ENCODE results near the gene KRT76.

Gene KRT76

DNA sequence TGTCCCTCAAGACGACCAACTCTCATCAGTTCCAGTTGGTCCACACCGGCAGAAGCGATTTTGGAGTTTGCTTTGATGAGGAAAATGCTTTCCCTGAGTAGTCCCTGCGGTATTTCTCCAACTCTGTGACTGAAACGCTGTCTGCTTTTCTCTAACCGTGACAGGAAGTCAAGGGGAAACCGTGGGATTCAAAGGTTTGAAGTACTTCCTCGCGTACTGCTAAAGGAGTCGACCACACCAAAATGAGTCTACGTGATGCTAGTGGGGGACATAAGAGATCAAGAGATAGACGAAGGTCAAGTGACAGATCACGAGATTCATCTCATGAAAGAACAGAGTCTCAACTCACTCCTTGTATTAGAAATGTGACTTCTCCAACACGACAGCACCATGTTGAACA is 28.6 kb downstream of the KRT76 start:
- no peaks in the 10 kb centered on the region for H3K36me3 ChIP-seq (replicated peaks; ENCODE audit: low read depth, low read length)
- TF ChIP-seq, protein P1, sequence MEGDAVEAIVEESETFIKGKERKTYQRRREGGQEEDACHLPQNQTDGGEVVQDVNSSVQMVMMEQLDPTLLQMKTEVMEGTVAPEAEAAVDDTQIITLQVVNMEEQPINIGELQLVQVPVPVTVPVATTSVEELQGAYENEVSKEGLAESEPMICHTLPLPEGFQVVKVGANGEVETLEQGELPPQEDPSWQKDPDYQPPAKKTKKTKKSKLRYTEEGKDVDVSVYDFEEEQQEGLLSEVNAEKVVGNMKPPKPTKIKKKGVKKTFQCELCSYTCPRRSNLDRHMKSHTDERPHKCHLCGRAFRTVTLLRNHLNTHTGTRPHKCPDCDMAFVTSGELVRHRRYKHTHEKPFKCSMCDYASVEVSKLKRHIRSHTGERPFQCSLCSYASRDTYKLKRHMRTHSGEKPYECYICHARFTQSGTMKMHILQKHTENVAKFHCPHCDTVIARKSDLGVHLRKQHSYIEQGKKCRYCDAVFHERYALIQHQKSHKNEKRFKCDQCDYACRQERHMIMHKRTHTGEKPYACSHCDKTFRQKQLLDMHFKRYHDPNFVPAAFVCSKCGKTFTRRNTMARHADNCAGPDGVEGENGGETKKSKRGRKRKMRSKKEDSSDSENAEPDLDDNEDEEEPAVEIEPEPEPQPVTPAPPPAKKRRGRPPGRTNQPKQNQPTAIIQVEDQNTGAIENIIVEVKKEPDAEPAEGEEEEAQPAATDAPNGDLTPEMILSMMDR (IDR thresholded peaks at IDR 0.05; ENCODE audit: low read depth, low read length) = no peak
- TF ChIP-seq EZH2phosphoT487 (IDR thresholded peaks at IDR 0.05; ENCODE audit: low read depth) = no peak
- H3K9me3 ChIP-seq (ENCODE audit: insufficient read depth, low read length) = no peaks in the 10 kb centered on the region
- H3K27ac ChIP-seq (ENCODE audit: low read length) = no peak overlapping the region
- no peak overlapping the region for H3K4me3 ChIP-seq (ENCODE audit: low read length)
- H3K9ac ChIP-seq (ENCODE audit: low read length) = no peak overlapping the region
- no peaks in the 10 kb centered on the region for H4K20me1 ChIP-seq (ENCODE audit: insufficient read depth, low read length)
- H3K4me2 ChIP-seq (ENCODE audit: low read length) = no peak overlapping the region
- no peaks in the 10 kb centered on the region for H3K79me2 ChIP-seq (ENCODE audit: low read length)
- peaks cover 17% of the 10 kb centered on the region for H3K27me3 ChIP-seq (ENCODE audit: low read depth, low read length)
- no peak overlapping the region for H2AFZ ChIP-seq (ENCODE audit: low read depth, low read length)
- no peaks in the 10 kb centered on the region for H3K4me1 ChIP-seq (ENCODE audit: low read length)

DNA sequence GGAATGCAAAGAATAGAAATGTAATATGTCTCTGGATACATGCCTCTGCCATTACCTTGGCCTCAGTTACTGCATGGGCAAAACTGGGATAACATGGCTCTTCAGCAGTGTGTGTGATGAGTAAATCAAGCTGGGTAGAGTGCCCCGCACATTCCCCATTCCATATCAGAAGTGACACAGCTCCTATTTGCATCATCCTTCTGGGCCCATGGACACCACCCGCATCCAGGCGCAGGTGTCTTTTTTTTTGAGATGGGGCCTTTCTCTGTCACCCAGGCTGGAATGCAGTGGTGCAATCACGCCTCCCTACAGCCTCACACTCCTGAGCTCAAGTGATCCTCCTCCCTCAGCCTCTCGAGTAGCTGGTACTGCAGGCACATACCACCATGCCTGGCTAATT is 31.6 kb downstream of the KRT76 start:
- Histone ChIP-seq H3K4me1 (ENCODE audit: low read length) (no peaks in the 10 kb centered on the region), H3K9ac (ENCODE audit: low read length) (no peak overlapping the region), H3K27ac (ENCODE audit: low read length) (no peak overlapping the region), H3K9me3 (ENCODE audit: insufficient read depth, low read length) (no peaks in the 10 kb centered on the region), H3K79me2 (ENCODE audit: low read length) (no peaks in the 10 kb centered on the region), H4K20me1 (ENCODE audit: insufficient read depth, low read length) (no peaks in the 10 kb centered on the region), H3K36me3 (replicated peaks; ENCODE audit: low read depth, low read length) (no peaks in the 10 kb centered on the region), H3K4me3 (ENCODE audit: low read length) (no peak overlapping the region), H2AFZ (ENCODE audit: low read depth, low read length) (no peak overlapping the region), H3K4me2 (ENCODE audit: low read length) (no peak overlapping the region), H3K27me3 (ENCODE audit: low read depth, low read length) (peaks cover 8% of the 10 kb centered on the region)
- TF ChIP-seq, protein P1 (IDR thresholded peaks at IDR 0.05; ENCODE audit: low read depth, low read length) = no peak
- no peak for TF ChIP-seq EZH2phosphoT487 (IDR thresholded peaks at IDR 0.05; ENCODE audit: low read depth)

DNA sequence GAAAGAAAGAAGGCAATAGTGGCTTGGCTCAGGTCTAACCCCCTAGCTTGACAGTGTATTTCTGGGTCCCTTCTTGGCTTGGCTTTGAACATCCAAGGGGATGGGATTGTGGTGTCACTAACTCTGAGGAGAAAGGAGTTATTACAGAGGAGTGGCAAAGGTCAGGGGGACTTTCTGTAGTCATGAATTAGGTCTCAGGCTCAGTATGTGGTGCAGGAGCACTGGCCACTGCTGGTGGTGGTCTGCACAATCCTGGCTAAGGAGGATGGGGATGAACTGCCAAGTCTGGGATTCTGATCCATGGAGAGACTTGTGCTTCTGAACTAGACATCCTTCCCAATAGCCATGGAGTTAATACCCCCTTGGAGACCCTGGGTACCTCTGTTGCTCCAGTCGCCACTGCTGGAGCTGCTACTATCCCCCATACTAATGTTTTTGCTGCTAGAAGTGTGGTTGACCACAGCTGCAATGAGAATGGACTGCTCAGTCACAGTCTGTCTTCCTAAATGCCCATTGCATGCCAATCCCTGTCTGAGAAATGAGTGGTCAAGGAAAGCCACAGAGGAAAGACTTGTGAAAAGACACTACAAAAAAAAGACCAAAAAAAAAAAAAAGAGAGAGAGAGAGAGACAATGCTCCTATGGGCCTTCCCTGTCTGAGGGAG is 32.5 kb downstream of the KRT76 start:
- no peak overlapping the region for H3K4me2 ChIP-seq (ENCODE audit: low read length)
- TF ChIP-seq, protein P1 (IDR thresholded peaks at IDR 0.05; ENCODE audit: low read depth, low read length) = no peak
- no peak overlapping the region for H3K9ac ChIP-seq (ENCODE audit: low read length)
- no peak overlapping the region for H3K27ac ChIP-seq (ENCODE audit: low read length)
- no peak overlapping the region for H2AFZ ChIP-seq (ENCODE audit: low read depth, low read length)
- H3K27me3 ChIP-seq (ENCODE audit: low read depth, low read length) = no peaks in the 10 kb centered on the region
- no peaks in the 10 kb centered on the region for H3K4me1 ChIP-seq (ENCODE audit: low read length)
- H3K36me3 ChIP-seq (replicated peaks; ENCODE audit: low read depth, low read length) = no peaks in the 10 kb centered on the region
- H3K9me3 ChIP-seq (ENCODE audit: insufficient read depth, low read length) = no peaks in the 10 kb centered on the region
- H3K79me2 ChIP-seq (ENCODE audit: low read length) = no peaks in the 10 kb centered on the region
- no peaks in the 10 kb centered on the region for H4K20me1 ChIP-seq (ENCODE audit: insufficient read depth, low read length)
- H3K4me3 ChIP-seq (ENCODE audit: low read length) = no peak overlapping the region

DNA sequence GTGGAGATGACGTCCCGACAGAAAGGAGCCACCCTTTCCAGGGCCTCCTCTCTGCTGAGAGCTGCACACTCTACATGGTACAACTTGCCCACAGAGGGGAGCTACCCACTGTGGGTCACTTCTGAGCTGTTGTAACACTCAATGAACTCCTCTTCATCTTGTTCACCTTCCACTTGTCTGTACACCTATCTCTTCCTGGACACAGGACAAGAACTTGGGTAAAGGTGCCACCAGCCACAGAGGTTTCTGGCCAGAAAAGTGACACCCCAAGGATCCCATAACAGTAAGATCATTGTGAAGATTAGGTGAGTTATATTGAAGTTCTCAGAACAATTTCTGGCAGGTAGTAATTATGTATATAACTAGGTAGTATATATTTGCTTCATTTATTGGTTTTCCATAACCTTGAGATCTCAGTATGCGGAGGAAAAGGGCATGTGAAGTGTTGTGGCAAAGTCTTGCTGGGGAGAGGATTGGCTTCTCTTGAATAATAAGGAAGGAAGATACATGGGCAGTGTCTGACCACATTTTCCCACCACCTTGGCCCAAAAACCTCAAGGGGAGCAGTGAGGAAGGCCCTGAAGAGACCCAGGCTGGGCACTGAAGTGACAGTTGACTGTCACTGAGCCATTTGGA is 34.2 kb downstream of the KRT76 start:
- TF ChIP-seq, protein P1 (IDR thresholded peaks at IDR 0.05; ENCODE audit: low read depth, low read length) = no peak
- TF ChIP-seq EZH2phosphoT487 (IDR thresholded peaks at IDR 0.05; ENCODE audit: low read depth) = no peak
- Histone ChIP-seq H3K27me3 (ENCODE audit: low read depth, low read length) (no peaks in the 10 kb centered on the region), H3K9me3 (ENCODE audit: insufficient read depth, low read length) (no peaks in the 10 kb centered on the region), H3K4me3 (ENCODE audit: low read length) (no peak overlapping the region), H3K27ac (ENCODE audit: low read length) (no peak overlapping the region), H3K9ac (ENCODE audit: low read length) (no peak overlapping the region), H3K36me3 (replicated peaks; ENCODE audit: low read depth, low read length) (no peaks in the 10 kb centered on the region), H3K79me2 (ENCODE audit: low read length) (no peaks in the 10 kb centered on the region), H2AFZ (ENCODE audit: low read depth, low read length) (no peak overlapping the region), H3K4me2 (ENCODE audit: low read length) (no peak overlapping the region), H3K4me1 (ENCODE audit: low read length) (no peaks in the 10 kb centered on the region), H4K20me1 (ENCODE audit: insufficient read depth, low read length) (no peaks in the 10 kb centered on the region)
